HG03175 (cell line): ENCODE data around the gene DHH.

Source experiments
- ATAC-seq: cut with Tn5 transposase; IDR thresholded peaks from one replicate; pipeline ENCODE4 v1.9.1; 2021; ENCODE audit warnings: mild to moderate bottlenecking, moderate library complexity; ENCODE audit not compliant: unreplicated experiment

DHH gene

GRCh38 chr12:49109641-49110463, 15.3 kb upstream of the DHH start:
- no peak for ATAC-seq

GRCh38 chr12:49108958-49109404, 14.4 kb upstream of the DHH start:
- ATAC-seq = no peak

- ATAC-seq = no peak
These were observed 11.0 kb upstream of the DHH start for GRCh38 chr12:49105504-49106084.

- ATAC-seq = no peak
These were observed 10.2 kb upstream of the DHH start for GRCh38 chr12:49104822-49105221.

GRCh38 chr12:49100380-49100779, 5.8 kb upstream of the DHH start:
- ATAC-seq = no peak

- ATAC-seq = no peak
These were observed 4.1 kb upstream of the DHH start for GRCh38 chr12:49098703-49099102.

GRCh38 chr12:49098035-49098451, 3.4 kb upstream of the DHH start:
- ATAC-seq = no peak

GRCh38 chr12:49097381-49097780, 2.8 kb upstream of the DHH start:
- ATAC-seq = no peak

- ATAC-seq = no peak
These were observed 369 bp upstream of the DHH start for GRCh38 chr12:49094975-49095365.

GRCh38 chr12:49093792-49094159, 825 bp downstream of the DHH start:
- no peak for ATAC-seq

GRCh38 chr12:49092816-49093406, 1.7 kb downstream of the DHH start:
- no peak for ATAC-seq

- ATAC-seq = no peak
These were observed 2.4 kb downstream of the DHH start for GRCh38 chr12:49092086-49092815.

- ATAC-seq = no peak
These were observed 2.8 kb downstream of the DHH start for GRCh38 chr12:49091836-49092085.

- no peak for ATAC-seq
These were observed 3.4 kb downstream of the DHH start for GRCh38 chr12:49091056-49091835.

GRCh38 chr12:49089821-49090773, 4.5 kb downstream of the DHH start:
- no peak for ATAC-seq

- ATAC-seq = no peak
These were observed 5.7 kb downstream of the DHH start for GRCh38 chr12:49088932-49089330.

- ATAC-seq = peak; percentile 89
These were observed 6.3 kb downstream of the DHH start for GRCh38 chr12:49088150-49088931.

GRCh38 chr12:49086116-49086515, 8.5 kb downstream of the DHH start:
- ATAC-seq = no peak

GRCh38 chr12:49084438-49084837, 10.2 kb downstream of the DHH start:
- no peak for ATAC-seq
